Activated CD8-positive, alpha-beta T cell treated with anti-CD3 and anti-CD28 coated beads, Interleukin-2, amount 10 ng/mL, durations not matched to agents 7 days and 5 days (primary cell): ENCODE measurements around the gene KDM5A. TPM values are rescaled to one million over a fixed set of nuclear protein-coding genes. Genes with fewer than 3 reads are reported as not detected.
"Not testable (repeated sequence)": the region's sequence is repeated elsewhere in the genome, so short reads cannot be mapped to it uniquely, and the experiment has no call there.

Experiments used
- ATAC-seq: fragments of 150-1000 bp; cut with Tn5 transposase; one replicate; pipeline ENCODE4 v1.10.0; 2021; ENCODE audit warnings: moderate library complexity
- CTCF ChIA-PET: fragments of 350-600 bp; sonication (Branson Sonifier 250); formaldehyde crosslinking; loops from one replicate; lab custom pipeline; 2021; ENCODE audit warnings: antibody characterized with exemption; lab: Charles Lee
- POLR2A ChIA-PET: fragments of 350-600 bp; sonication (Branson Sonifier 250); formaldehyde crosslinking; loops from one replicate; lab custom pipeline; 2021; ENCODE audit warnings: antibody characterized with exemption; lab: Charles Lee
- DNase-seq: peaks from one replicate; pipeline ENCODE4 v3.0.0-alpha.2; 2020
- H3K27ac Mint-ChIP-seq: one replicate; pipeline ENCODE4 v1.8.0; 2021; ENCODE audit warnings: mild to moderate bottlenecking, mixed read lengths
- H3K27me3 Mint-ChIP-seq: one replicate; pipeline ENCODE4 v1.8.0; 2021; ENCODE audit warnings: low read depth, mixed read lengths
- H3K36me3 Mint-ChIP-seq: one replicate; pipeline ENCODE4 v1.8.0; 2021; ENCODE audit warnings: low read depth, mixed read lengths
- H3K4me1 Mint-ChIP-seq: one replicate; pipeline ENCODE4 v1.8.0; 2021; ENCODE audit warnings: low read depth, mixed read lengths
- H3K4me3 Mint-ChIP-seq: one replicate; pipeline ENCODE4 v1.8.0; 2021; ENCODE audit warnings: mild to moderate bottlenecking, mixed read lengths
- H3K9me3 Mint-ChIP-seq: one replicate; pipeline ENCODE4 v1.8.0; 2022; ENCODE audit warnings: mixed read lengths; ENCODE audit not compliant: insufficient read depth
- total RNA-seq, 2 experiments: library from RNA; stranded (reverse); gene quantifications; one replicate each; pipeline ENCODE4 v1.2.3, GENCODE V29; 2021

KDM5A gene
- total RNA-seq, 2 experiments from 2014 or later = 81.5 to 87.7 TPM

GRCh38 chr12:331287-331686 is 57.8 kb downstream of the KDM5A start:
- POLR2A ChIA-PET = no interaction called here
- no peaks in the 10 kb centered on the region for H3K9me3 Mint-ChIP-seq
- H3K27ac Mint-ChIP-seq = no peak overlapping the region
- peaks cover 56% of the 10 kb centered on the region for H3K36me3 Mint-ChIP-seq
- ATAC-seq (no peak), DNase-seq (no peak)
- no peak overlapping the region for H3K4me3 Mint-ChIP-seq
- CTCF ChIA-PET = interaction anchor here (1.8 kb wide), 1 partner anchor 15 kb away, joined by 4 read pairs; no protein-coding TSS in a partner anchor
- peaks cover 6% of the 10 kb centered on the region for H3K4me1 Mint-ChIP-seq
- no peaks in the 10 kb centered on the region for H3K27me3 Mint-ChIP-seq

GRCh38 chr12:325906-326305 is 63.2 kb downstream of the KDM5A start:
- no peak overlapping the region for H3K4me3 Mint-ChIP-seq
- CTCF ChIA-PET = no interaction called here
- H3K9me3 Mint-ChIP-seq = no peaks in the 10 kb centered on the region
- H3K36me3 Mint-ChIP-seq = peaks cover 53% of the 10 kb centered on the region
- DNase-seq = no peak
- POLR2A ChIA-PET = no interaction called here
- H3K4me1 Mint-ChIP-seq = peaks cover 10% of the 10 kb centered on the region
- ATAC-seq = no peak
- H3K27ac Mint-ChIP-seq = peak overlapping the region; percentile 32
- no peaks in the 10 kb centered on the region for H3K27me3 Mint-ChIP-seq

- Mint-ChIP-seq H3K9me3 (no peaks in the 10 kb centered on the region), H3K27me3 (no peaks in the 10 kb centered on the region), H3K27ac (no peak overlapping the region), H3K4me3 (no peak overlapping the region), H3K36me3 (peaks cover 60% of the 10 kb centered on the region), H3K4me1 (peaks cover 10% of the 10 kb centered on the region)
- ChIA-PET POLR2A (no interaction called here), CTCF (no interaction called here)
- ATAC-seq (no peak), DNase-seq (no peak)
Observed at GRCh38 chr12:323507-323906, 65.6 kb downstream of the KDM5A start.

GRCh38 chr12:321606-322326 is 67.4 kb downstream of the KDM5A start:
- Mint-ChIP-seq H3K27me3 (no peaks in the 10 kb centered on the region), H3K27ac (no peak overlapping the region), H3K4me1 (peaks cover 6% of the 10 kb centered on the region), H3K9me3 (no peaks in the 10 kb centered on the region), H3K4me3 (no peak overlapping the region), H3K36me3 (peaks cover 66% of the 10 kb centered on the region)
- POLR2A ChIA-PET = no interaction called here
- ATAC-seq = no peak
- CTCF ChIA-PET = no interaction called here
- DNase-seq = no peak

- Mint-ChIP-seq H3K4me1 (no peaks in the 10 kb centered on the region), H3K27ac (no peak overlapping the region), H3K9me3 (no peaks in the 10 kb centered on the region), H3K36me3 (peaks cover 64% of the 10 kb centered on the region), H3K4me3 (no peak overlapping the region), H3K27me3 (no peaks in the 10 kb centered on the region)
- CTCF ChIA-PET = no interaction called here
- ATAC-seq = no peak
- no peak for DNase-seq
- POLR2A ChIA-PET = no interaction called here
Observed at GRCh38 chr12:318759-319515, 70.2 kb downstream of the KDM5A start.

- no peak overlapping the region for H3K4me3 Mint-ChIP-seq
- DNase-seq (no peak), ATAC-seq (no peak)
- H3K9me3 Mint-ChIP-seq = no peaks in the 10 kb centered on the region
- H3K27ac Mint-ChIP-seq = no peak overlapping the region
- no peaks in the 10 kb centered on the region for H3K27me3 Mint-ChIP-seq
- ChIA-PET POLR2A (no interaction called here), CTCF (no interaction called here)
- H3K36me3 Mint-ChIP-seq = peaks cover 80% of the 10 kb centered on the region
- H3K4me1 Mint-ChIP-seq = peaks cover 5% of the 10 kb centered on the region
Observed at GRCh38 chr12:308511-308910, 80.6 kb downstream of the KDM5A start.

GRCh38 chr12:307406-307805 is 81.7 kb downstream of the KDM5A start:
- Mint-ChIP-seq H3K27me3 (no peaks in the 10 kb centered on the region), H3K4me1 (peaks cover 14% of the 10 kb centered on the region), H3K9me3 (no peaks in the 10 kb centered on the region), H3K36me3 (peaks cover 86% of the 10 kb centered on the region), H3K27ac (no peak overlapping the region), H3K4me3 (no peak overlapping the region)
- CTCF ChIA-PET = no interaction called here
- ATAC-seq (no peak), DNase-seq (no peak)
- POLR2A ChIA-PET = no interaction called here

GRCh38 chr12:304805-305204 is 84.3 kb downstream of the KDM5A start:
- no peak for DNase-seq
- H3K9me3 Mint-ChIP-seq = peaks cover 7% of the 10 kb centered on the region
- H3K27me3 Mint-ChIP-seq = no peaks in the 10 kb centered on the region
- CTCF ChIA-PET = interaction anchor here (0.8 kb wide), 1 partner anchor 12 kb away, joined by 4 read pairs; no protein-coding TSS in a partner anchor
- H3K4me1 Mint-ChIP-seq = peaks cover 24% of the 10 kb centered on the region
- POLR2A ChIA-PET = no interaction called here
- peaks cover 90% of the 10 kb centered on the region for H3K36me3 Mint-ChIP-seq
- H3K4me3 Mint-ChIP-seq = no peak overlapping the region
- no peak for ATAC-seq
- H3K27ac Mint-ChIP-seq = no peak overlapping the region

GRCh38 chr12:302766-303165 is 86.4 kb downstream of the KDM5A start:
- H3K4me3 Mint-ChIP-seq, POLR2A ChIA-PET, ATAC-seq, H3K9me3 Mint-ChIP-seq, H3K27me3 Mint-ChIP-seq, CTCF ChIA-PET, DNase-seq, H3K27ac Mint-ChIP-seq: not testable (repeated sequence)
- Mint-ChIP-seq H3K4me1 (peaks cover 24% of the 10 kb centered on the region), H3K36me3 (peaks cover 92% of the 10 kb centered on the region)

- ATAC-seq, DNase-seq, CTCF ChIA-PET, H3K27ac Mint-ChIP-seq, H3K27me3 Mint-ChIP-seq, H3K9me3 Mint-ChIP-seq, POLR2A ChIA-PET, H3K4me3 Mint-ChIP-seq: not testable (repeated sequence)
- peaks cover 24% of the 10 kb centered on the region for H3K4me1 Mint-ChIP-seq
- peaks cover 88% of the 10 kb centered on the region for H3K36me3 Mint-ChIP-seq
Observed at GRCh38 chr12:300166-300565, 89.0 kb downstream of the KDM5A start.

GRCh38 chr12:299511-299910 is 89.6 kb downstream of the KDM5A start:
- ATAC-seq, POLR2A ChIA-PET, CTCF ChIA-PET, DNase-seq, H3K9me3 Mint-ChIP-seq, H3K27me3 Mint-ChIP-seq, H3K27ac Mint-ChIP-seq, H3K4me3 Mint-ChIP-seq: not testable (repeated sequence)
- H3K4me1 Mint-ChIP-seq = peaks cover 23% of the 10 kb centered on the region
- H3K36me3 Mint-ChIP-seq = peaks cover 89% of the 10 kb centered on the region

- H3K4me1 Mint-ChIP-seq = peaks cover 17% of the 10 kb centered on the region
- H3K9me3 Mint-ChIP-seq, ATAC-seq, H3K27me3 Mint-ChIP-seq, CTCF ChIA-PET, H3K4me3 Mint-ChIP-seq, H3K27ac Mint-ChIP-seq, DNase-seq, POLR2A ChIA-PET: not testable (repeated sequence)
- peaks cover 83% of the 10 kb centered on the region for H3K36me3 Mint-ChIP-seq
Observed at GRCh38 chr12:298059-298458, 91.1 kb downstream of the KDM5A start.
